NCI-H748 (cell line): ENCODE results near the gene UBP1.
"Not testable (repeated sequence)": the region's sequence is repeated elsewhere in the genome, so short reads cannot be mapped to it uniquely, and the experiment has no call there.

Experiments used
- DNase-seq: peaks from one replicate; lab custom pipeline; 2025; ENCODE audit not compliant: unreplicated experiment; lab: John Stamatoyannopoulos, UW

Gene UBP1

DNA sequence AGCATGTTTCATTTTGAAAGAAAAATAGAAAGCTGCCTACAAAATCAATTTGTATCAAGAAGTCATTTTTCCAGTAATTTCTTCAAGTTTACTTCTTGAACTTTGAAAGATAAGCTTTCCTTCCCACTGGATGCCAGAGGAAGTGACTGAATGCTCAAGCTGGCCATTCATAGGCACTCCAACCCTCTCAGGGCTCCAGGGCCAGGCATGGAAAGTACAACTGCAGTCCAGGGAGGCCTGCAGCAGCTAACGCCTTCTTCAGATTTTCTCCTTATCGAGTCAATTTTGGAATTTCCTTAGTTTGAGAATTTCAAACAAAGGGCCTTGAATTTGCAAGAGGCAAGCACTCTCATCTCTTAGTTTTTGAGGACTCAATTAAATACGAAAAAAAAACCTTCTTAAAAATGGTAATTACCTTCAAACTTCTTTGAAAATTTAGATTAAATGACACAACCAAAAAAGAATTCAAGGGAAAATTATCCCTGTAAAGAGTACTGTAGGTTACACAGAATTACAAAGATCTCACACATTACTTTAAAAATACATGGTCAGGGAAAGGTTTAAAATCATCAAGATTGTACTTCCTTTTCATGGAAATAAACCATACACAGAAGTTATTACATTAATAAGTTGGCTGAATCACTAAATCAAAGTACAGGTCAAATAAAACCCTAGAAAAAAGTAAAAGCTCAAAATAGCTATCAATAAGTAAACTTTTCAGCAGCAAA, 2.5 kb downstream of the UBP1 start:
- no peak for DNase-seq

DNA sequence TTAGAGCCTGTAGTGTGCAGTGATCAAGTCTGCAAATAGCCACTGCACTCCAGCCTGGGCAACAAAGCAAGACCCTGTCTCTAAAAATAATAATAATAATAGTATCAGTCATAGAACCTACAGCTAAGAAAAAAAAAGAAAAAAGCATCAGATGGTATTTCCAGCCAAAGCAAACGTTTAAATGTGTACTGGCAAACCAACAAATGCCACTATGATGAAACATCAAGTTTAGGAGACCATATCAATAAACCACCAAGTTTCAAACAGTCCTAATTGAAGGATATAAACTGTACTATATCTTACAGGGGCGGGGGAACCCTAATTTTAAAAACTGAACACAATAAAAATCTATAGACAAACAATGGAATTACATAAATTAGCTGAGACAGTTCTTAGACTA, 6.4 kb downstream of the UBP1 start:
- DNase-seq, result no peak

DNA sequence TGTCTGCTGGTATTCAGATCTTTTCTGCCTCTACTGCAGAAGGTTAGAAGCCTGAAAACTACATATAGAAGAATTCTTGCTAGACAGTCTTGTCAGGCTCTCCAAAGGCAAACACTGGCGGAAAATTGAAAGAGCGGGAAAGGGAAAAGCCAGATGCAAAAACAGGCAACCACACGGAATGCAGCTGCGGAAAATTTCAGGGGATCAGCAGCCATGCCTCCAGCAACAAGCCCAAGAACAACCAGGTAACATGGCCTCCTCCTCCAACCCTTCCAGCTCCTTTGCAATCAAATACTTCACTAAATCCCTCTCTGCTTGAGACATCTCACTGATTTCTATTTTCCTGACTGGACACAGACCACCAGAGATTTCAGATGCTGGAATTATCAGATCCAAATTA, 9.6 kb downstream of the UBP1 start:
- DNase-seq, result no peak

DNA sequence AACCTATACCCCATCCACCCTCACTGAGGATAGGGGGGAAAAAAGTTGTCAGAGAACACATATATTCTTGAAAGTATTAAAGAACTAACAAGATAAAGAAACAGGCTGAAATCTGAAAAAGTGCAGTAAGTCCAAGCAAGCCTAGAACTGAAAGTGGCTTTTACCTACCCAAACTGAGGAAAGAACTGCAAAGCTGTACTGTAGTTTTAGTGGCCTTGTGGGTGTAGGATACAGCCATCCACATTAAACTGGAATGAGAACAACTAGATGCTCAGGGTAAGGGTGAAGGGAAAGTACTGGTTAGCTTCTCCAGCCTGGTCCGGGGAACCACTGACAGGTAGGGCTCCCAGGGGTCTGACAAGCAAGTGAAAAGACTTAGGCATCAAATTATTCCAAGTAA, 10.1 kb downstream of the UBP1 start:
- no peak for DNase-seq

DNA sequence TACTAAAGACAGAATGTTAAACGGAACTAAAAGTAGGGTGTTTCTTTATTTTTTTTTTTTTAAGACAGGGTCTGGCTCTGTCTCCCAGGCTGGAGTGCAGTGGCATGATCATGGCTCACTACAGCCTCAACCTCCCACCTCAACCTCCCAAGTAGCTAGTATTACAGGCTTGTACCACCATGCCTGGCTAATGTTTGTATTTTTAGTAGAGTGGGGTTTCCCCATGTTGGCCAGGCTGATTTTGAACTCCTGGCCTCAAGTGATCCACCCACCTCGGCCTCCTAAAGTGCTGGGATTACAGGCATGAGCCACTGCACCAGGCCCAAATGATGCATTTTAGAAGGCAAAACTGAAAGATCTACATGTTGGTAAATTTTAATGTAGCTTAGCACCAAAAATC, 10.9 kb downstream of the UBP1 start:
- not testable (repeated sequence) for DNase-seq

DNA sequence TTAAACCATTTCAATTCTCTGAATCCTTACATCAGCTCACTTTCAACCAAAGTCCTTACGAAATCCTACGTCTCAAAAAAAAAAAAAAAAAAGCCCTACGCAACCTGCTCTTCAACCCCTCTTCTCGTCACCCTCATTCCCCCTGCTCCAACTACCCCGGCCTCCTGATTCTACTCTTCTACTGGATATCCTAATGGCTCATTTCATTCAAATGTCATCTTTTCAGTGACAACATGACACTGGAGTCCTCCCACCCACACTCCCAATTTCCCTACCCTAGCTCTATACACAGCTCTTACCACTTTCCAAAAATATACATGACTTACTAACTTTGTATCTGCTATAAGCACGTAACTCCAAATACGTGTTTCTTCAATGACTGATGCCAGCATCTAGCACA, 11.5 kb downstream of the UBP1 start:
- DNase-seq, result no peak

DNA sequence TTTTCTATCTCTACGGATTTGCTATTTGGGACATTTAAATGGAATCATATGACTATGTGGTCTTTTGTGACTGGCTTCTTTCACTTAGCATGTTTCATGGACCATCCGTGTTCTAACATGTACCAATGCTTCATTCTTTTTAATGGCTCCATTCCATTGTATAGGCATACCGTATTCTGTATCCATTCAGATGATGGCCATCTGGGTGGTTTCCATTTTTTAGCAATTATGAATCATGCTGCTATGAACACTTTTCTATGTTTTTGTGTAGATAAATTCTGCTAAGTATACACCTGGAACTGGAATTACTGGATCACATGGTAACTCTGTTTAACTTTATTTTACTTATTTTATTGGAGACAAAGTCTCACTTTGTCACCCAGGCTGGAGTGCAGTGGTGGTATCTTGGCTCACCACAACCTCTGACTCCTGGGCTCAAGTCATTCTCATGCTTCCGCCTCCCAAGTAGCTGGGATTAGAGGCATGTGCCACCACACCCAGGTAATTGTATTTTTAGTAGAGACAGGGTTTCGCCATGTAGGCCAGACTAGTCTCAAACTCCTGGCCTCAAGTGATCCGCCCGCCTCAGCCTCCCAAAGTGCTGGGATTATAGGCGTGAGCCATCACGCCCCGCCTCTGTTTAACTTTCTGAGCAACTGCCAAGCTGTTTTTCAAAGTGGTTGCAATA, 13.4 kb downstream of the UBP1 start:
- peak; percentile 35 for DNase-seq

DNA sequence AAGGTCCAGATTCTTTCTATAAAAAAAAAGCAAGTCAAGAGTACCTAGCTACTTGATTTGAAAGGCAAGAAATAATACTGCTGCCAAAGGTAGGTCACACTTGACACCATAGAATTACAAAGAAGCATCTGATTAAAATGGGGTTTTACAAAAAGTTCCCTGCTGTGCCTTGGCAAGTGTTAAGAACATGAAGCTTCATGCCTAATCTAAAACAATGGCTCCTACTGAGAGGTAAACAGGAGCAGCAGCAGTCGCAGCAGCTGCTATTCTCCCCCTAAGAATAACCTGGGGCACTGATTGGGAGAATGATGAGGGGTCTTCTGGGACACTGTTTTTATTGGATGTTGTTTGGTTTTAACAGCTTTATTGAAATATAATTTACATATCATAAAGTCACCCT, 14.1 kb downstream of the UBP1 start:
- peak; percentile 88 for DNase-seq

DNA sequence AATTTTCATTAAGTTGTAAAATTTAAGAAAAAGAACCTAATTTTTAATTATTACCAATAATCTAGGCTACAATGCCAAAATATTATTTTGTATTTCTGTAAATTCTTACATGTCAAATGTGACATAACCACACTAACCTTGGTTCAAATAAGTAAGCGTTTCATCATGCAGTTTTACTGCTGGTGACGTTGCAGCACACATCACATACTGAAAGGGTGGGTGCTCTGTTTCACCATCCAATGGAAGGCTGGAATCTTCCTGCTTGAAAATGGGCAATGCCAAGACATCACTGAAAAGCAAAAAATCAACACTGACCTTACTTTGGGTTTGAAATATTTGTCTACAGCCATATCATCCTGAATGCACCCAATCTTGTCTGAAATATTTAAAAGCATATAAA, 14.8 kb downstream of the UBP1 start:
- DNase-seq, result no peak

DNA sequence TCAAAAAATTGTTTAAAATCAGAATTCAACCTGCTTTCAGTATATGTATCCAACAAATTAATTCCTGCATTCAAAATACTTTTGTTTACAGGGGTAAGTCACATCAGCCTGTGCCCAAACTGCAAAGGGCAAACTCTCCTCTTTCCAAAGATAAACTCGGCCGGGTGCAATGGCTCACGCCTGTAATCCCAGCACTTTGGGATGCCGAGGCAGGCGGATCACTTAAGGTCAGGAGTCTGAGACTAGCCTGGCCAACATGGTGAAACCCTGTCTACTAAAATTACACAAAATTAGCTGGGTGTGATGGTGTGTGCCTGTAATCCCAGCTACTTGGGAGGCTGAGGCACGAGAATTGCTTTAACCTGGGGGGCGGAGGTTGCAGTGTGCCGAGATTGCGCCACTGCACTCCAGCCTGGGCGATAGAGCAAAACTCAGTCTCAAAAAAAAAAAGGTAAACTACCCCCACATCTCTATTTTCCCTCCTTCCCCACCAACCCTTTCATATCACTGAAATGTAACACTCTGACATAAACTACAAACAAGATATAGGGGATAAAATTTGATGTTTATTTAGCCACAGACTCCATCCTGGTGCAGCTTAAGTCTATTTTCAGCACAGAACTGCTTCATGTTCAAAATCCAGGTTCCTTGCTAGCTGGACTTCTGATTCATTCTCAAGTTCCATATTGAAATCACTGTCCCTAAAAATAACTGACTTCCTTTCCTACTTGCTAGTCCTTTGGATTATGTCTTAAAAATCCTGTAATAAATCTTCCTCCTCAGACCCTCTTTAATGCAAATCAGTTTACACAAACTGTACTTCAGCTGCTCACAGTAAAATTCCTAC, 15.4 kb downstream of the UBP1 start:
- DNase-seq, result no peak

DNA sequence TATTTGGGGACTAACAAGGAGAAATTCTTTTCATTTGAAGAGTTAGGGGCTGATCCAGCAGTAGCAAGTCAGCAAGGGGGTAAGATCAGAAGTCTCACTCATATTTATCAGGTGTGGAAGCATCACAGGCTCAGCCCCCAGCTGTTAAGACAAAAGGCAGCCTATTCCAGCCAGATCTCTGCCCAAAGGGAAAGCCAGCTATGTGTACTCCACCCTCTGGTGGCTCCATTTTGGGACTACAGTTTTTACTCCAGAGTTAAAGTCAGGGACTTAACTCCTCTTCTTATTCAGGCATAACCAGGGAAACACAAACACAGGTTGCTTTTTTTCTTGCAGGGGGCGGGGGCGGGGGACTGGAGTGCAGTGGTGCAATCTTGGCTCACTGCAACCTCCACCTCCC, 19.2 kb downstream of the UBP1 start:
- no peak for DNase-seq

DNA sequence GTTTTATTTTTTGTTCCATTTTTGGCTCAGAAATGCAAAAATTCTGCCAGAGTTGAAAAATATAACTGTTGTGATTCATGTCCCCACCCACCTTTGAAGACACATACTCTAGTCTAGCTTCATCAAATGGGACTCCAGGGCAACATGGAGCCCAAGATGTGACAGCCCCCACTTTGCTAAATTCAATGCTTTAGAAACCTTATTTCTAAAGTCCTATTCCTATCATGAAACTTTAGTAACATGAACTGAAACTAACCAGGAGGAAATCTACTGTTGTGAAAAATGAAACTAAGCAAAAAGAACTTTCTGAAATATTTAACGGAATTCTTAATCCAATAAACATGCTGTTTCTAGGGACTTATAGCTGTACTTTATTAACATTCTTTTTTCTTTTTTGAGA, 20.3 kb downstream of the UBP1 start:
- DNase-seq, result no peak

DNA sequence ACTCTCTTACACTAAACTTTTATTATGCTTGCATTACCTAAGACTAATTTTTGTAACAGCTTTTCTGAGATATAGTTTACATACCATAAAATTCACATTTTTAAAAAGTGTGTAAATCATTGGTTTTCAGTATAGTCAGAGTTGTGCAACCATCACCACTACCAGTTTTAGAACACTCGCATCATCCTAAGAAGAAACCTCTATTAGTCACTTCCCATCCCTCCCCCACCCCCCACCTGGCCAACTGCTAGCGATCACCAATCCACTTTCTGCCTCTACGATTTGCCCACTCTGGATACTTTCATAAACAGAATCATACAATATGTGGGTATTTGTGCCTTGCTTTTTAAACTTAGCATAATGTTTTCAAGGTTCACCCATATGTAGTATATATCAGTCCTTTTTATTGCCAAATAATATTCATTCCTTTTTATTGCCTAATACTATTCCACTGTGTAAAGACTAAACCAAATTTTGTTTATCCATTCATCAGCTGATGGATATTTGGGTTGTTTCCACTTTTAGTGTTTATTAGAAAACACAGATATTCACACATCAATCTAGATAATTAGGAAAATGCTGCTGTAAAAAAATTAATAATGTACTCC, 23.0 kb downstream of the UBP1 start:
- no peak for DNase-seq

DNA sequence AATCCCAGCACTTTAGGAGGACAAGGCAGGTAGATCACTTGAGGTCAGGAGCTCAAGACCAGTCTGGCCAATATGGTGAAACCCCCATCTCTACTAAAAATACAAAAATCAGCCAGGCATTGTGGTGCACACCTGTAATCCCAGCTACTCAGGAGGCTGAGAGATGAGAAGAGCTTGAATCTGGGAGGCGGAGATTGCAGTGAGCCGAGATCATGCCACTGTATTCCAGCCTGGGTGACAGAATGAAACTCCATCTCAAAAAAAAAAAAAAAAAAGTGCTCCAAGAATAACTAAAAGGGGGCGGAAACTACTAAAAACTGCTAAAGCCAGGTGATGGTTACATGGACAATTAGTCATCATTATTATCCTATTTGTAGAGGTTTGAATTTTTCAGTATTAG, 29.4 kb downstream of the UBP1 start:
- DNase-seq, result not testable (repeated sequence)

DNA sequence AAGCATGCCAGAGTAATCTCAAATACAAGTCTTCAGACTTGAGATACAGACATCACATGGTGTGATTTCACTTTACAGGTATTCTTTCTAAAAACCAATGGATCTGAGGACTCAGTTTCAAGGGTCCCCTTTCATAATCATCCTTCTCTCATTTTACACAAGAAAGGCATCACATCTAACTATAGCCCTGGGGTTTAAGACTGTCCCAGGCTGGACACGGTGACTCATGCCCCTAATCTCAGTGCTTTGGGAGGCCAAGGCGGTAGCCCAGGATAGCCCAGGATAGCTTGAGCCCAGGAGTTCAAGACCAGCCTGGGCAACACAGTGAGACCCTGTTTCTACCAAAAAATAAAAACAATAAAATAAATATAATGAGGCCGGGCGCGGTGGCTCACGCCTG, 36.4 kb downstream of the UBP1 start:
- no peak for DNase-seq

DNA sequence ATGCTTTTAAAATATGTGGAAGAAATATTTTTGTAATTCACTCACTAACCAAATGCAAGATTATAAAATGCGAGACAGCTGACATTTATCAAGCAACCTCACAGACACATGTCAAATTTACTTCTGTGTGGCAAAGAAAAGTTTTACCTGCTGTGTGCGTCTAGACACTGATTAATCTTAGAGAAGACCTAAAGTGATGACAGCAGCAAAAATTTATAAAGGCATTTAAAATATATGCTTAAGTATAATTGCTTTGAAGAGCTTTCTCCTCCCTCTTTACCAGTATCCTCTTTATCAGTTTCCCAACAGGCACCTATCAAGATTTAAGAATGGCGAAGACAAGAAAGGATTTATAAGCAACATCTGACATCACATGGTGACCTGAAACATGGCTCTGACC, 37.3 kb downstream of the UBP1 start:
- no peak for DNase-seq

DNA sequence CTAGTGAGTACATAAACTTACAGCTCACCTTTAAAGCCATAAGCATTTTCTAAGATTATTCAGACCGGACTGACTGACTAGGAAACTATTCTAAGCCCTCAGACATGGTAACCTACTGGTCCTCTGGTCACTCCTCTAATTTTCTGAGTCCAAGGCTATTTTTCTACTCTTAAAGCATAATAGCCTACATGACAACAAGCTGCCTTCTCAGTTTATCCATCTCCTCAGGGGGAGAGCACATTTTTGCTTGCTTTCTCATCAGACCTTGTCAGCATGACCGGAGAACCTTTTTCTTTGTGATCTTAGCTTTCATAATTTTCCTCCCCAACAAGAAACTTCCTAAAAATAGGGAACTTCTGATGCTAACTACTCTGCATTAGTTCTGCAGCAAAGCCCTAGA, 38.4 kb downstream of the UBP1 start:
- DNase-seq, result no peak

DNA sequence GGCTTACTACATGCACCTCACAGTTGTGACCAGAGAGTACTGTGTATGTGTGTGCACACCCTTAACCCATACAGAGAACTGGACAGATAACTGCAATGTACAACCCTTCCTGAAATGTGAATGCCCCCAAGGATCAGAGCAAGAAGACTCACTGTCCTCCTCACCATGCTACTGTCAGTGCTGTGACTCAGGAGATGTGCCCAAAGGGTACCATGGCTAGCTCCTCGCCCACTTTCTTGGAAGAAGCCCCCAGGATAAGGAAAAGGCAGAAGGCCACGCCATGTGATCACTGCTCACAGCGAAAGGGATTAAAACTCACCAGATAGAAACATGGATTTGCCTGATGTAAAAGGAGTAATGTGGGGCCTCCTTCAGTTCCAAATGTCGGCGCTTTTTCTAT, 41.8 kb downstream of the UBP1 start:
- no peak for DNase-seq

DNA sequence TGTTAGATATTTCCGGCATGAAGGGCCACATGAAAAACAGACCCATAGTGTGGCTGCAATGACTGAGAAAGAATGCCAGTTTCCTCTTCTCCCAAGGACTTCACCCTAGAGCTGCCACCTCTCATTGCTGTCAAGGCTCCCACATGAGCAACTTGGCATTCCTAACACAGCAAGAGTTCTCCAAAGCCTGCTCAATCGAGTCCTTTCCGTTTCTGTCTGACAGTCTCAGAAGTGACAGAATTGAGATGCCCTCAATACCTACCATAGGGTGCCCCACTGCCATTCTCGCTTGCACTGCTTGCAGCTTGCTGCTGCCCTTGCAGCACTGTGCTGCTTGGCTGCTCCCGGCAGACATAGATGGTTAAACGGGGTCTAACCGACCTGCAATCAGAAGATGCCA, 44.3 kb downstream of the UBP1 start:
- no peak for DNase-seq

DNA sequence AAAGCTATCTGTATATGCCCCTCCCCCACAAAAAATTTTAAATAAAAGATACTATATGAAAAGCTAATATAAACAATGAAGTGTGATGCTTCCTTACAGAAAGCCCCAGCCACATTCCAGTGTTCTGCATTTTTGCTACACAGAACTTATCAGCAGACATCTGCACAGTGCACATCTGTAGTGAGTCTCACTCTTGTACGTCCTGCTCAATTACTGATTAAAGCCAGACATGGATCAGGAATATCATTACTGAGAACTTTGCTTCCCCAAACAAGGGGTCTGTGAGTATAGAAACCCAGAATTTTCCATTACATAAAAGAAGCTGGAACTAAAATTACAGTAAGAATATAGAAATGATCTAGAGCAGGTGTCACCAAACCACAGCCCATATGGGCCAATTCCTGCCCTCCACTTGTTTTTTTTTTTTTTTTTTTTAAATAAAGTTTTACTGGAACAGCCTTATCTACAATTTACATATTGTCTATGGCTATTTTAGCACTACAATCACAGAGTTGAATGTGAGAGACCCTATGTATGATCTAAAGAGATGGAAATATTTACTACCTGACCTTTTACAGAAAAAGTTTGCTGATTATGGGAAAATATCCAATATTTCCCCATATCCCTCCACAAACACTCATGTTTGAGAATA, 45.7 kb downstream of the UBP1 start:
- no peak for DNase-seq

DNA sequence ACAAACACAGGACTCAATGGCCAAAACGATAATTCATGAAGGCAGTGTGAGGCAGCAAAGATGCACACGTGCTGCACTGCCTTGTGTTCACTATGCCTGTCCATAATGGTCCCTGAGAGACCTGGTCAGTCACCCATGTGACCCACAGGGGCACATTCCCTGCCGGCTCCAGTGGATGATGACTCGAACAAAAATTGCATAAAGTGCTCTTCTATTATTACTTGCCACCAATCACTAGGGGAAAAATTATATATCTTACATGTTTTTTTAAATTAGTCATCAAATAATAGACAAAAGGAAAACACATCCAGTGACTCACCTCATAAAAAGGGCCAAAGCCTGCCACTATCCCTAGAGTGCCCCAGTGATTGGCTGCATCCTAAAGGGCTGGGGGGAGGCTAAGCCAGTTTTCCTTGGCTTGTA, 47.5 kb downstream of the UBP1 start:
- no peak for DNase-seq
